ENCODE measurements around the gene CA11. TPM values are rescaled to one million over a fixed set of nuclear protein-coding genes. Genes with fewer than 3 reads are reported as not detected.
"Not testable (repeated sequence)": the region's sequence is repeated elsewhere in the genome, so short reads cannot be mapped to it uniquely, and the experiment has no call there.

Gene CA11
- total RNA-seq = 6.5 TPM
- long read RNA-seq, partial matches to known transcripts = 0 of 3 reads
- long read RNA-seq, other reads (novel, unspliced or antisense) = 0 of 3 reads

- intact Hi-C loops (cut with DNase I) = loop anchor here (5.0 kb wide), 2 partner anchors 191 to 311 kb away; partner anchors contain the start of gene HSD17B14
Observed at GRCh38 chr19:48646001-48646721, at the start of gene CA11. CA11 (minus strand) TSS chr19:48646187; CDS start chr19:48645632, 555 bp downstream.

GRCh38 chr19:48693629-48694028, 47.6 kb upstream of the CA11 start:
- DNase-seq (ENCODE audit: low spot score) = not testable (repeated sequence)

More at GRCh38 chr19:48646001-48646721, at the start of gene CA11:
- peak; percentile 92 for DNase-seq (ENCODE audit: low spot score)

GRCh38 chr19:48689449-48689848, 43.5 kb upstream of the CA11 start:
- intact Hi-C loops (cut with DNase I) = no loop called here

More at GRCh38 chr19:48693629-48694028, 47.6 kb upstream of the CA11 start:
- intact Hi-C loops (cut with DNase I) = not testable (repeated sequence)

GRCh38 chr19:48687776-48688175, 41.8 kb upstream of the CA11 start:
- intact Hi-C loops (cut with DNase I) = no loop called here
- DNase-seq (ENCODE audit: low spot score) = no peak

More at GRCh38 chr19:48689449-48689848, 43.5 kb upstream of the CA11 start:
- DNase-seq (ENCODE audit: low spot score) = no peak

- DNase-seq (ENCODE audit: low spot score); intact Hi-C loops (cut with DNase I): not testable (repeated sequence)
Observed at GRCh38 chr19:48686637-48687036, 40.6 kb upstream of the CA11 start.

- intact Hi-C loops (cut with DNase I) = no loop called here
- DNase-seq (ENCODE audit: low spot score) = no peak
Observed at GRCh38 chr19:48686088-48686487, 40.1 kb upstream of the CA11 start.

GRCh38 chr19:48685583-48685982, 39.6 kb upstream of the CA11 start:
- no peak for DNase-seq (ENCODE audit: low spot score)
- intact Hi-C loops (cut with DNase I) = no loop called here

GRCh38 chr19:48683349-48683748, 37.4 kb upstream of the CA11 start:
- intact Hi-C loops (cut with DNase I) = no loop called here
- DNase-seq (ENCODE audit: low spot score) = no peak

GRCh38 chr19:48681127-48681470, 35.1 kb upstream of the CA11 start:
- intact Hi-C loops (cut with DNase I) = no loop called here
- no peak for DNase-seq (ENCODE audit: low spot score)

- DNase-seq (ENCODE audit: low spot score) = no peak
- intact Hi-C loops (cut with DNase I) = no loop called here
Observed at GRCh38 chr19:48680436-48681126, 34.6 kb upstream of the CA11 start.

GRCh38 chr19:48680006-48680405, 34.0 kb upstream of the CA11 start:
- intact Hi-C loops (cut with DNase I); DNase-seq (ENCODE audit: low spot score): not testable (repeated sequence)

GRCh38 chr19:48678201-48678600, 32.2 kb upstream of the CA11 start:
- no peak for DNase-seq (ENCODE audit: low spot score)
- intact Hi-C loops (cut with DNase I) = loop anchor here (5.0 kb wide), 1 partner anchor 34 kb away; no protein-coding TSS in a partner anchor

- intact Hi-C loops (cut with DNase I) = loop anchor here (5.0 kb wide), 1 partner anchor 35 kb away; no protein-coding TSS in a partner anchor
- no peak for DNase-seq (ENCODE audit: low spot score)
Observed at GRCh38 chr19:48676887-48677286, 30.9 kb upstream of the CA11 start.

GRCh38 chr19:48676487-48676886, 30.5 kb upstream of the CA11 start:
- intact Hi-C loops (cut with DNase I) = loop anchor here (5.0 kb wide), 1 partner anchor 36 kb away; no protein-coding TSS in a partner anchor
- no peak for DNase-seq (ENCODE audit: low spot score)

- peak; percentile 85 for DNase-seq (ENCODE audit: low spot score)
- intact Hi-C loops (cut with DNase I) = loop anchor here (2.0 to 5.0 kb wide), 2 partner anchors 37 to 64 kb away; no protein-coding TSS in a partner anchor
Observed at GRCh38 chr19:48674921-48675824, 29.2 kb upstream of the CA11 start.

GRCh38 chr19:48674216-48674809, 28.3 kb upstream of the CA11 start:
- DNase-seq (ENCODE audit: low spot score) = no peak

GRCh38 chr19:48673436-48674100, 27.6 kb upstream of the CA11 start:
- intact Hi-C loops (cut with DNase I) = loop anchor here (2.0 kb wide), 1 partner anchor 65 kb away; no protein-coding TSS in a partner anchor

More at GRCh38 chr19:48674216-48674809, 28.3 kb upstream of the CA11 start:
- intact Hi-C loops (cut with DNase I) = loop anchor here (2.0 kb wide), 1 partner anchor 64 kb away; no protein-coding TSS in a partner anchor

GRCh38 chr19:48672994-48673393, 27.0 kb upstream of the CA11 start, which contains the start of gene NTN5:
NTN5 (minus strand) TSS chr19:48673017; CDS start chr19:48670986, 2,031 bp downstream.
- DNase-seq (ENCODE audit: low spot score) = no peak
- intact Hi-C loops (cut with DNase I) = no loop called here

More at GRCh38 chr19:48673436-48674100, 27.6 kb upstream of the CA11 start:
- no peak for DNase-seq (ENCODE audit: low spot score)
